Testis (tissue), 3 donors: Measurements from ENCODE around the gene PEX11B. TPM values are rescaled to one million over a fixed set of nuclear protein-coding genes. Genes with fewer than 3 reads are reported as not detected.

Experiments
- DNase-seq: peaks from one replicate; pipeline ENCODE4 v3.0.0-alpha.2; 2019
- H3K27ac ChIP-seq, 2 donors: fragments of 200-600 bp; sonication (generic); one replicate each; pipeline ENCODE4 v1.5.1; 2019
- H3K27me3 ChIP-seq: fragments of 200-600 bp; sonication (generic); one replicate; pipeline ENCODE4 v1.5.1; 2019
- H3K36me3 ChIP-seq: fragments of 200-600 bp; sonication (generic); one replicate; pipeline ENCODE4 v1.5.1; 2017; ENCODE audit warnings: low read depth; ENCODE audit errors: missing control alignments
- H3K4me1 ChIP-seq: fragments of 200-600 bp; sonication (generic); one replicate; pipeline ENCODE4 v1.5.1; 2019
- H3K4me3 ChIP-seq, 2 donors: fragments of 200-600 bp; sonication (generic); one replicate each; pipeline ENCODE4 v1.5.1; 2017 to 2019
- H3K9me3 ChIP-seq: fragments of 200-600 bp; sonication (generic); one replicate; pipeline ENCODE4 v1.5.1; 2017
- POLR2A ChIP-seq: fragments of 450-650 bp; IDR thresholded peaks from one replicate; pipeline ENCODE4 v1.6.1; 2017; ENCODE audit warnings: antibody characterized with exemption, mild to moderate bottlenecking, moderate library complexity
- WGBS, 2 donors: methylation state at CpG; one replicate each; pipeline ENCODE4 v1.1.5; 2018; 5-methylcytosine and 5-hydroxymethylcytosine counted together
- intact Hi-C: fragments of 100-400 bp; cut with DNase I; formaldehyde crosslinking; loops from one replicate; pipeline ENCODE4 v1.15.1; 2023; ENCODE audit warnings: low total_unique reads
- polyA plus RNA-seq: library from polyadenylated mRNA; stranded (reverse); fragments of 350-450 nt; fragmentation: Illumina TruSeq; extraction: RNeasy Lipid Tissue Mini Kit (QIAGEN cat#74804); gene quantifications from one replicate; pipeline ENCODE4 v1.2.3, GENCODE V29; 2014; ENCODE audit warnings: low read depth, low replicate concordance; ENCODE audit not compliant: insufficient read depth
- total RNA-seq, 2 donors: library from RNA; depleted of rRNA; stranded (reverse); fragments of >200 nt; gene quantifications; one replicate each; pipeline ENCODE4 v1.2.3, GENCODE V29; 2016
- TF ChIP-seq, protein P1 (sequence below), 3 experiments: fragments of 450-650 bp in 2 of 3; fragments of 200-600 bp in 1 of 3; sonication (generic) in 1 of 3; IDR thresholded peaks; one replicate each; pipeline ENCODE4 v1.5.1; 2016 to 2019; ENCODE audit warnings: antibody characterized with exemption in 3 of 3, mild to moderate bottlenecking in 2 of 3, moderate library complexity in 1 of 3

PEX11B gene
- total and polyA plus RNA-seq, 3 donors from 2014 or later, result 42.1 to 54.8 (median 42.7) TPM

DNA sequence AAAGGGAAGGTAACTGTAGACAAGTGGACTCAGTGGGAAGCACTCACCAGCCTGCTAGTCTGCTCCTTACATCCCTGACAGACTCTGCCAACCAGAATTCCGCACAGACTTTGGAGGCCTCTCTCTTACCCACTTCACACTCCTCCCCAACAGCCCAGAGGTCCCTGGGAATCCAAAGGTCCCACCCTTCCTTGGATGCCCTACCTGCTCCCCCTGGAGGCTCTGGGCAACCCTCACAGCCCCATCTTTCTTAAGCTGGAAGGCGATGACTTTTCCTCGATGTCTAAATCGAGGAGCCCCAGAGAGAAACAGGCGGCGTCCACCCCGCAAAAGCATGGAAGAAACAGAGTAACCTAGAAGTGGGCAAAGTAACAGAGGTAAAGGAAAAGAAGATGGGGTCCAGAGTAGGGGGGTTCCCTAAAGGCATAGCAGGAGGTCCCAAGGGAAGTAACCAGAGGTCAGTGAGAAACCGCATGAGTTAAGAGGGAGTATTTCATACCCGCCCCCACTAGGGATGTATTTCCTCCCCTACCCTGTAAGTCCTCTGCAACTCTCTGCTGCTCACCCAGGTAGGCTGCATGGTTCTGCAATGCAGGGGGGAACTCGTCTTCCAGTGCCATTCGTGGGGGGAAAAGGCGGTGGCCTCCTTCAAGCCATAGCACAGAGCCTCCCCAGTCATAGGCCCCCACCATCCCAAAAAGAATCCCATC, 17.1 kb downstream of the PEX11B start:
- Histone ChIP-seq H3K4me3 (no peak overlapping the region), H3K9me3 (no peaks in the 10 kb centered on the region), H3K36me3 (no peaks in the 10 kb centered on the region), H3K27ac (no peak overlapping the region), H3K4me1 (no peaks in the 10 kb centered on the region), H3K27me3 (no peaks in the 10 kb centered on the region)
- TF ChIP-seq, protein P1, sequence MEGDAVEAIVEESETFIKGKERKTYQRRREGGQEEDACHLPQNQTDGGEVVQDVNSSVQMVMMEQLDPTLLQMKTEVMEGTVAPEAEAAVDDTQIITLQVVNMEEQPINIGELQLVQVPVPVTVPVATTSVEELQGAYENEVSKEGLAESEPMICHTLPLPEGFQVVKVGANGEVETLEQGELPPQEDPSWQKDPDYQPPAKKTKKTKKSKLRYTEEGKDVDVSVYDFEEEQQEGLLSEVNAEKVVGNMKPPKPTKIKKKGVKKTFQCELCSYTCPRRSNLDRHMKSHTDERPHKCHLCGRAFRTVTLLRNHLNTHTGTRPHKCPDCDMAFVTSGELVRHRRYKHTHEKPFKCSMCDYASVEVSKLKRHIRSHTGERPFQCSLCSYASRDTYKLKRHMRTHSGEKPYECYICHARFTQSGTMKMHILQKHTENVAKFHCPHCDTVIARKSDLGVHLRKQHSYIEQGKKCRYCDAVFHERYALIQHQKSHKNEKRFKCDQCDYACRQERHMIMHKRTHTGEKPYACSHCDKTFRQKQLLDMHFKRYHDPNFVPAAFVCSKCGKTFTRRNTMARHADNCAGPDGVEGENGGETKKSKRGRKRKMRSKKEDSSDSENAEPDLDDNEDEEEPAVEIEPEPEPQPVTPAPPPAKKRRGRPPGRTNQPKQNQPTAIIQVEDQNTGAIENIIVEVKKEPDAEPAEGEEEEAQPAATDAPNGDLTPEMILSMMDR (IDR thresholded peaks at IDR 0.05), result no peak
- TF ChIP-seq POLR2A, result no peak
- DNase-seq, result no peak
- WGBS, 2 donors, result 84 to 86% methylated on average over 12 of the region's 12 CpGs
- intact Hi-C loops, result no loop called here

DNA sequence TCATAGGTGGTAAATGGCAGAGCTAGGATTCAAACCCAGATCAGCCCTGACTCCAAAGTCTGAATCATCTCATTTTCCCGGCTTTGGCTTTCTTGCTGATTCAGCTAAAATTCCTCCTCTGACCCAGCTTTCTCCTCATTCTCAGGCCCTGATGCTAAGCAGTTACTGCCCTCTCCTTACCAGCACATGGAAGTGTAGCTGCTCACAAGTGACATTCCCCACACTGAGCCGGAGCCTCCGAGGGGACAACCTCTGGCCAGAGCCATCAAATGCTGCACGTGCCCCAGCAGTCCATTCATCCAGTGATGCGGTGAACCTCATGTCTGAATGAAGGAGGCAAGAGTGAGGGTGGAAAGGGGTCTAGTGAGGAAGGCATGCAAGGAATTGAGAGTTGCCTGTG, 19.8 kb downstream of the PEX11B start:
- Histone ChIP-seq H3K4me1 (no peaks in the 10 kb centered on the region), H3K36me3 (no peaks in the 10 kb centered on the region), H3K9me3 (no peaks in the 10 kb centered on the region), H3K27me3 (no peaks in the 10 kb centered on the region), H3K27ac (no peak overlapping the region), H3K4me3 (no peak overlapping the region)
- intact Hi-C loops, result no loop called here
- no peak for DNase-seq
- 83 to 87% methylated on average over 5 of the region's 5 CpGs for WGBS, 2 donors
- TF ChIP-seq, protein P1 (IDR thresholded peaks at IDR 0.05), result no peak
- no peak for TF ChIP-seq POLR2A

DNA sequence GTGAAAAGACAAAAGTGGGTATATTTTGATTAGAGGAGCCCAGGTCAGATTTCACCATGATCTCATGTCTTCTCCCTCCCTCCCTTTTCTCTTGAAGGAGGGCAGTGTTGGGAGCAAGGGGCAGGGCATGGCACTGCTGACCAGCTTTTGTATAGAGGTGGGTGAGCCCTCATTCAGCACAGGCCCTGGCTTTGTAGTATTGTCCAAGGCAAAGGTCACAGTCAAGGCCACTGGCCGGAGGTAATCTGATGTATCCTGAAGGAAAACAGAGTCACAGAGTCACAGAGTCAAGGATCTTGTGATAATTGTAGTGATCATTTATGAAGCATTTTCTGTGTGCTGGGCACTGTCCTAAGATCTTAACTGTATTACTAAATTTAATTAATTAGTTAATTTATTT, 20.5 kb downstream of the PEX11B start:
- no peak for DNase-seq
- no peaks in the 10 kb centered on the region for H3K9me3 ChIP-seq
- H3K36me3 ChIP-seq, result no peaks in the 10 kb centered on the region
- no peaks in the 10 kb centered on the region for H3K27me3 ChIP-seq
- H3K27ac ChIP-seq, result no peak overlapping the region
- intact Hi-C loops, result no loop called here
- TF ChIP-seq, protein P1 (IDR thresholded peaks at IDR 0.05), result no peak
- no peak for TF ChIP-seq POLR2A
- 54 to 65% methylated on average over 1 of the region's 1 CpG for WGBS, 2 donors
- H3K4me1 ChIP-seq, result peaks cover 3% of the 10 kb centered on the region
- H3K4me3 ChIP-seq, result no peak overlapping the region

DNA sequence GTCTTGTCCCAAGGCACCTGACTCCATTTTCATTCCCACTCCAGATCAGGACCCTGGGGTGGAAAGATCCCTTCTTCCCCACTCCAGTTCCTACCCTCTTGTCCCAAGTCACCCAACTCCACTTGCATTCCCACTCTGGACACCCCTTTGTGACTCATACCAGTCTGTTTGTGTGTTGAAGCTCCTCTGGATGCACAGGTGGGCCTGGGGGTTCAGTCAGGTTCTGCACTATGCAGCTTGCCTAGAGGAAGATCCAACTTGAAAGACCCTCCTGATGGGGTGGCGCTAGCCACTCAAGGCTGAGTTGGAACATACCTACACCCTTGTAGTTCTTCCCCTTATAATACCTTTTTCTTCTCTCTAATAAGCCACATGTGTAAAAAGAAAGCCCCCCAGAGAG, 23.0 kb downstream of the PEX11B start:
- no peak for TF ChIP-seq POLR2A
- TF ChIP-seq, protein P1 (IDR thresholded peaks at IDR 0.05), result no peak
- Histone ChIP-seq H3K27ac (no peak overlapping the region), H3K4me3 (no peak overlapping the region), H3K4me1 (peaks cover 24% of the 10 kb centered on the region), H3K36me3 (no peaks in the 10 kb centered on the region), H3K27me3 (no peaks in the 10 kb centered on the region), H3K9me3 (no peaks in the 10 kb centered on the region)
- DNase-seq, result no peak
- WGBS, 2 donors, result 96 to 100% methylated on average over 1 of the region's 1 CpG
- intact Hi-C loops, result no loop called here
